Heart right ventricle (tissue), 16 donors: ENCODE data around the gene MEP1A. TPM values are rescaled to one million over a fixed set of nuclear protein-coding genes. Genes with fewer than 3 reads are reported as not detected.

Source experiments
- ATAC-seq, 8 donors: fragments of 200-7000 bp; cut with Tn5 transposase; one replicate each; pipeline ENCODE4 v1.9.1; 2020; ENCODE audit warnings: mild to moderate bottlenecking in 8 of 8, moderate library complexity in 8 of 8, moderate number of reproducible peaks in 1 of 8
- DNase-seq, 2 donors: peaks; one replicate each; pipeline ENCODE4 v3.0.0-alpha.2; 2020
- H3K27ac ChIP-seq, 10 donors: fragments of 200-600 bp; sonication (generic) in 2 of 10; one replicate each; pipeline versions ENCODE4 v1.5.0 to v1.8.0; 2020 to 2022; ENCODE audit warnings: mild to moderate bottlenecking in 3 of 10
- H3K27me3 ChIP-seq, 7 donors: fragments of 200-600 bp; one replicate each; pipeline ENCODE4 v1.8.0; 2021 to 2022; ENCODE audit warnings: mild to moderate bottlenecking in 2 of 7
- H3K36me3 ChIP-seq, 9 donors: fragments of 200-600 bp; sonication (generic) in 1 of 9; one replicate each; pipeline versions ENCODE4 v1.5.0 to v1.8.0; 2020 to 2022; ENCODE audit warnings: mild to moderate bottlenecking in 2 of 9
- H3K4me1 ChIP-seq, 9 donors: fragments of 200-600 bp; sonication (generic) in 1 of 9; one replicate each; pipeline versions ENCODE4 v1.5.0 to v1.8.0; 2020 to 2022; ENCODE audit warnings: mild to moderate bottlenecking in 4 of 9
- H3K4me3 ChIP-seq, 10 donors: fragments of 200-600 bp; sonication (generic) in 2 of 10; one replicate each; pipeline versions ENCODE4 v1.5.0 to v1.8.0; 2020 to 2022; ENCODE audit warnings: mild to moderate bottlenecking in 7 of 10, moderate library complexity in 2 of 10
- H3K9me3 ChIP-seq, 11 donors: fragments of 200-600 bp in 10 of 11; sonication (generic) in 2 of 11; one replicate each; pipeline versions ENCODE4 v1.5.0 to v1.8.0; 2013 to 2022; ENCODE audit warnings: mild to moderate bottlenecking in 2 of 11, control low read depth in 1 of 11, moderate library complexity in 1 of 11
- CTCF ChIP-seq, 9 donors: fragments of 200-600 bp; sonication (generic) in 2 of 9; IDR thresholded peaks; one replicate each; pipeline versions ENCODE4 v1.5.0 to v1.8.0; 2021 to 2022; ENCODE audit warnings: antibody characterized with exemption in 9 of 9, mild to moderate bottlenecking in 5 of 9, moderate library complexity in 1 of 9
- WGBS, 2 donors: extraction: QIAGEN DNeasy Blood & Tissue Kit; methylation state at CpG; one replicate each; pipeline ENCODE4 v1.1.7; 2013; ENCODE audit warnings: inconsistent platforms in 1 of 2; 5-methylcytosine and 5-hydroxymethylcytosine counted together
- intact Hi-C, 10 donors: fragments of 100-400 bp; cut with DNase I; formaldehyde crosslinking; loops; one replicate each; pipeline versions ENCODE4 v1.11.1 to v1.14.2; 2022
- polyA plus RNA-seq, 2 donors: library from polyadenylated mRNA; stranded (reverse); fragments of 200-250 nt; gene quantifications; one replicate each; pipeline ENCODE4 v1.2.3, GENCODE V29; 2013
- total RNA-seq, 10 donors: library from RNA; stranded (reverse); fragmentation: NEBNext Ultra II Directional in 3 of 10; extraction: Animal tissue kit (Norgen Biotek cat#: 25700) in 3 of 10; gene quantifications; one replicate each; pipeline versions ENCODE4 v1.2.1 to v1.2.4, GENCODE V29; 2021 to 2023
- donor health status: Arrhythmogenic right ventricular cardiomyopathy.
- donor health status: ischemic (EF 13 %, LVEDD 7.1; RV severe dilation, severe dysfunction).
- donor health status: healthy with polysubstance abuse.
- donor health status: DM: no; HTN: yes; CAD: no.
- donor health status: DM: no; HTN: no; CAD: no.
- donor health status: ischemic (EF 25% LVEDD 6.9; RV normal size, moderate dysfunction).
- donor health status: ischemic (EF 25% LVEDD 5.7; RV mildly dilated, moderate dysfunction).
- donor health status: healthy.
- donor health status: DM: yes; HTN: yes; CAD: no.
- donor health status: Ischemic cardiomyopathy.
- donor health status: ischemic (EF 35%, LVEDD 5.7; RV mildly dilated, moderate dysfunction).
- donor health status: nonischemic (EF 11% LVEDD 7.7; RV severe dilation, severe dysfunction).
- donor health status: DM: yes; HTN: yes; CAD: no.
- donor health status: PGD.
- donor health status: ischemic (EF 29% LVEDD 5.4; RV normal size, mild dysfunction).
- donor health status: nonischemic (EF 23%, LVEDD 6.1; RV moderate dilation, normal function).

The MEP1A gene
- total and polyA plus RNA-seq, 12 donors: not detected

DNA sequence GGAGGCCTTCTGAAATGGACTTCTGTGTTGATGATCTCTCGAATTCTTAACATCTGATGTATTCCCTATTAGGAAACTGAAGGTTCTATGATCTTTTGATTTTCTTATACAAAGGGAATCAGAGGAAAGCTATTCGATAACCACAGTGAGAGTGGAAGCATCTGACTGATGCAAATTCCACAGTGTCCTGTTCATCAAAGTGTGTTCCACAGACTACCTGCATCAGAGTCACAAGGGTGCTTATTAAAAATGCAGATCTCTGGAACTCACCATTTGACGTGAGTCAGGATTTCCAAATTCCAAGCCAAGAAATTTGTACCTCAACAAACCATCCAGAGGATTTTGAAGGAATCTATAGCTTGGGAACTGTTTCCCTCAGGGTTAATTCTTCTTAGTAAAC is 4.4 kb upstream of the MEP1A start:
- intact Hi-C loops: loop anchor here in 3 of 10 donors (10.0 kb wide), 3 partner anchors 84 to 694 kb away; no protein-coding TSS in a partner anchor
- H3K4me1 ChIP-seq: no peaks in the 10 kb centered on the region
- no peak overlapping the region for H3K4me3 ChIP-seq
- DNase-seq: no peak
- peaks cover 0 to 2% (median 0%) of the 10 kb centered on the region in 7 donors for H3K27me3 ChIP-seq
- TF ChIP-seq CTCF (IDR thresholded peaks at IDR 0.05): no peak
- no peaks in the 10 kb centered on the region for H3K9me3 ChIP-seq
- no peaks in the 10 kb centered on the region for H3K36me3 ChIP-seq
- no peak overlapping the region for H3K27ac ChIP-seq
- 74 to 94% methylated on average over 3 of the region's 3 CpGs for WGBS, 2 donors
- ATAC-seq: no peak

DNA sequence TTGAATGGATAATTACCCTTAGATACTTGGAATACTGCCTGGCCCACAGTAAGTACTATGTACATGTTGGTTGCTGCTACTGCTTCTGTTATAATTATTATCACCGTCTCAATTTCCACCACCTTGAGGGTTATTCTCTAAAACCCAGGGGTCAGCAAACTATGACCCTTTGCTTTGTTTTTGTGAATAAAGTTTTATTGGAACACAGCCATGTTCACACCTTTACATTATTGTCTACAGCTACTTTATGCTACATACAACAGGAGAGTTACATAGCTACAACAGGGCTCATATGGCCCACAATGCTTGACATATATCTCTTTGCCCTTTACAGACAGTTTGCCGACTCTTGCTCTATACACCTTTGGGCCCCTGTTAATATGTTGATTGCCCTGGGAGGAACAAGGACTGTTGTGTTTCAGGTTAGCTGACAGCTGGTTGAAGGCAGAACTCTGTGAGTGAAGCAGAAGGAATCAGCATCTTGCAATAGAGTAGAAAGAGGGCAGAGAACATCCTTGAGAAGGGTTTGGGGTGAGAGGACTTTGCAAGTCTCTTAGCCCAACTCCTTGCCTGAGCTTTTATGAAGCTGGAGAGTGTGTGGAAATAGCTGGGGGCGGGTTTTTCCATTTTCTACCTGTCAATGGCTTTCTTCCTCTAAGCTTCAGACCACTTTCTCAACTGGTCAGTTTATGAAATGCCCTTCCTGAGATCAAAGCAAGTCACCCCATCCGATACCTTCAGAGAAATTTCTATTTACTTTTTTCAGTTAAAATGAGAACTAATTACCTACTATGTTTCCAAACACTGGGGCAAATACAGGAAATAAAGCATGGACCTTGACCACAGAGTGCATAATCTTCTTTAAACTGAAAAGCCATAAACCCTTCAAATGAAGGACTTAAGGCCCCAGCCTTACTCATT is 3.5 kb upstream of the MEP1A start:
- WGBS, 2 donors: 67 to 81% methylated on average over 4 of the region's 4 CpGs
- DNase-seq (no peak), ATAC-seq (no peak)
- no peaks in the 10 kb centered on the region for H3K9me3 ChIP-seq
- intact Hi-C loops: loop anchor here in 3 of 10 donors (10.0 kb wide), 3 partner anchors 85 to 695 kb away; no protein-coding TSS in a partner anchor
- H3K27me3 ChIP-seq: peaks cover 0 to 2% (median 0%) of the 10 kb centered on the region in 7 donors
- no peak overlapping the region for H3K27ac ChIP-seq
- no peak overlapping the region for H3K4me3 ChIP-seq
- no peaks in the 10 kb centered on the region for H3K36me3 ChIP-seq
- no peaks in the 10 kb centered on the region for H3K4me1 ChIP-seq
- TF ChIP-seq CTCF (IDR thresholded peaks at IDR 0.05): no peak

GRCh38 chr6:46790355-46790874 is 2.8 kb upstream of the MEP1A start:
- no peak for TF ChIP-seq CTCF (IDR thresholded peaks at IDR 0.05)
- Histone ChIP-seq H3K27ac (no peak overlapping the region), H3K36me3 (no peaks in the 10 kb centered on the region), H3K27me3 (peaks cover 0 to 3% (median 0%) of the 10 kb centered on the region in 7 donors), H3K9me3 (no peaks in the 10 kb centered on the region), H3K4me3 (no peak overlapping the region), H3K4me1 (no peaks in the 10 kb centered on the region)
- no peak for ATAC-seq
- intact Hi-C loops: no loop called here
- no peak for DNase-seq

- H3K27ac ChIP-seq: no peak overlapping the region
- H3K4me3 ChIP-seq: no peak overlapping the region
- H3K9me3 ChIP-seq: no peaks in the 10 kb centered on the region
- no peaks in the 10 kb centered on the region for H3K36me3 ChIP-seq
- intact Hi-C loops: no loop called here
- DNase-seq: no peak
- no peak for TF ChIP-seq CTCF (IDR thresholded peaks at IDR 0.05)
- WGBS, 2 donors: 0 to 31% methylated on average over 1 of the region's 1 CpG
- peaks cover 0 to 9% (median 0%) of the 10 kb centered on the region in 7 donors for H3K27me3 ChIP-seq
- ATAC-seq: no peak
- H3K4me1 ChIP-seq: no peaks in the 10 kb centered on the region
These were observed 554 bp upstream of the MEP1A start for GRCh38 chr6:46792635-46793034.
